Peyer's patch (tissue), 4 donors: Measurements from ENCODE around the gene DCC. TPM values are rescaled to one million over a fixed set of nuclear protein-coding genes. Genes with fewer than 3 reads are reported as not detected.
A peak's percentile ranks its signal among the peaks of the same experiment; 100 is the strongest.

Source experiments
- DNase-seq, 3 donors: peaks; one replicate each; pipeline ENCODE4 v3.0.0-alpha.2; 2017 to 2019
- H3K27ac ChIP-seq, 4 donors: fragments of 200-600 bp; sonication (generic); one replicate each; pipeline ENCODE4 v1.5.1; 2016 to 2019
- H3K27me3 ChIP-seq, 2 donors: fragments of 200-600 bp; sonication (generic); one replicate each; pipeline ENCODE4 v1.5.1; 2019
- H3K36me3 ChIP-seq, 3 donors: fragments of 200-600 bp; sonication (generic); one replicate each; pipeline ENCODE4 v1.5.1; 2016 to 2019
- H3K4me1 ChIP-seq, 4 donors: fragments of 200-600 bp; sonication (generic); one replicate each; pipeline ENCODE4 v1.5.1; 2016 to 2019
- H3K4me3 ChIP-seq, 4 donors: fragments of 200-600 bp; sonication (generic); 1 replicate in 3 of 4; 2 replicates in 1 of 4; pipeline ENCODE4 v1.5.1; 2016 to 2019; ENCODE audit warnings: mild to moderate bottlenecking in 1 of 4
- H3K9me3 ChIP-seq, 4 donors: fragments of 200-600 bp; sonication (generic); one replicate each; pipeline ENCODE4 v1.5.1; 2016 to 2019; ENCODE audit warnings: mild to moderate bottlenecking in 1 of 4
- CTCF ChIP-seq, 6 experiments: fragments of 450-650 bp in 4 of 6; fragments of 200-600 bp in 2 of 6; sonication (generic) in 1 of 6; IDR thresholded peaks; one replicate each; pipeline ENCODE4 v1.5.1; 2017 to 2019; ENCODE audit warnings: antibody characterized with exemption in 6 of 6, mild to moderate bottlenecking in 3 of 6, moderate library complexity in 1 of 6
- POLR2A ChIP-seq, 2 donors: fragments of 450-650 bp; IDR thresholded peaks; one replicate each; pipeline ENCODE4 v1.5.1; 2017; ENCODE audit warnings: antibody characterized with exemption in 2 of 2, mild to moderate bottlenecking in 2 of 2, moderate library complexity in 2 of 2
- total RNA-seq, 4 donors: library from RNA; depleted of rRNA; stranded (reverse); fragments of >200 nt; gene quantifications; one replicate each; pipeline ENCODE4 v1.1.0, GENCODE V29; 2016

Gene DCC
- total RNA-seq = under 1 TPM in 1 of 4 donors, not detected in 3; 0.13 TPM

GRCh38 chr18:52339891-52340371 is at the start of gene DCC:
Gene DCC (plus strand): TSS chr18:52340197. CDS start chr18:52340788, 591 bp downstream.
- peak within 1 kb of the TSS in 1 of 4 donors; percentile 29 for H3K4me3 ChIP-seq

GRCh38 chr18:52310651-52311050 is 29.3 kb upstream of the DCC start:
- H3K27ac ChIP-seq = no peak overlapping the region
- no peak for DNase-seq
- TF ChIP-seq POLR2A (IDR thresholded peaks at IDR 0.05) (no peak), CTCF (IDR thresholded peaks at IDR 0.05) (no peak)
- no peak overlapping the region for H3K4me3 ChIP-seq
- no peaks in the 10 kb centered on the region for H3K36me3 ChIP-seq
- H3K4me1 ChIP-seq = no peaks in the 10 kb centered on the region
- H3K27me3 ChIP-seq = no peaks in the 10 kb centered on the region
- H3K9me3 ChIP-seq = no peaks in the 10 kb centered on the region

More at GRCh38 chr18:52339891-52340371, at the start of gene DCC:
- DNase-seq = peak in 2 of 3 donors; percentile 45 to 51
- no peaks in the 10 kb centered on the region for H3K9me3 ChIP-seq
- peaks cover 0 to 4% (median 0%) of the 10 kb centered on the region in 4 donors for H3K4me1 ChIP-seq
- TF ChIP-seq POLR2A (IDR thresholded peaks at IDR 0.05) (no peak), CTCF (IDR thresholded peaks at IDR 0.05) (peak in 2 of 6 experiments; percentile 28 to 41)
- no peak within 1 kb of the TSS for H3K27ac ChIP-seq
- H3K27me3 ChIP-seq = peaks cover 0 to 5% of the 10 kb centered on the region in 2 donors
- no peaks in the 10 kb centered on the region for H3K36me3 ChIP-seq

GRCh38 chr18:52311331-52311730 is 28.7 kb upstream of the DCC start:
- no peak for TF ChIP-seq POLR2A (IDR thresholded peaks at IDR 0.05)
- TF ChIP-seq CTCF (IDR thresholded peaks at IDR 0.05) = no peak
- no peak for DNase-seq
- H3K9me3 ChIP-seq = no peaks in the 10 kb centered on the region
- no peak overlapping the region for H3K27ac ChIP-seq
- no peaks in the 10 kb centered on the region for H3K4me1 ChIP-seq
- H3K4me3 ChIP-seq = no peak overlapping the region
- H3K27me3 ChIP-seq = no peaks in the 10 kb centered on the region
- H3K36me3 ChIP-seq = no peaks in the 10 kb centered on the region

- Histone ChIP-seq H3K36me3 (no peaks in the 10 kb centered on the region), H3K27me3 (no peaks in the 10 kb centered on the region), H3K4me3 (no peak overlapping the region), H3K27ac (no peak overlapping the region), H3K4me1 (no peaks in the 10 kb centered on the region), H3K9me3 (no peaks in the 10 kb centered on the region)
- TF ChIP-seq POLR2A (IDR thresholded peaks at IDR 0.05) (no peak), CTCF (IDR thresholded peaks at IDR 0.05) (no peak)
- no peak for DNase-seq
These were observed 27.7 kb upstream of the DCC start for GRCh38 chr18:52312346-52312745.

GRCh38 chr18:52313213-52313612 is 26.8 kb upstream of the DCC start:
- H3K4me1 ChIP-seq = no peaks in the 10 kb centered on the region
- no peak overlapping the region for H3K27ac ChIP-seq
- no peak overlapping the region for H3K4me3 ChIP-seq
- TF ChIP-seq POLR2A (IDR thresholded peaks at IDR 0.05) (no peak), CTCF (IDR thresholded peaks at IDR 0.05) (no peak)
- no peaks in the 10 kb centered on the region for H3K9me3 ChIP-seq
- H3K36me3 ChIP-seq = no peaks in the 10 kb centered on the region
- DNase-seq = no peak
- no peaks in the 10 kb centered on the region for H3K27me3 ChIP-seq
